ENCODE measurements around the gene SLC1A7. TPM values are rescaled to one million over a fixed set of nuclear protein-coding genes. Genes with fewer than 3 reads are reported as not detected.

Gene SLC1A7
- not detected in 5 replicates for total RNA-seq (2022; extraction: Qiagen RNA extraction; ENCODE audit: low read depth)

DNA sequence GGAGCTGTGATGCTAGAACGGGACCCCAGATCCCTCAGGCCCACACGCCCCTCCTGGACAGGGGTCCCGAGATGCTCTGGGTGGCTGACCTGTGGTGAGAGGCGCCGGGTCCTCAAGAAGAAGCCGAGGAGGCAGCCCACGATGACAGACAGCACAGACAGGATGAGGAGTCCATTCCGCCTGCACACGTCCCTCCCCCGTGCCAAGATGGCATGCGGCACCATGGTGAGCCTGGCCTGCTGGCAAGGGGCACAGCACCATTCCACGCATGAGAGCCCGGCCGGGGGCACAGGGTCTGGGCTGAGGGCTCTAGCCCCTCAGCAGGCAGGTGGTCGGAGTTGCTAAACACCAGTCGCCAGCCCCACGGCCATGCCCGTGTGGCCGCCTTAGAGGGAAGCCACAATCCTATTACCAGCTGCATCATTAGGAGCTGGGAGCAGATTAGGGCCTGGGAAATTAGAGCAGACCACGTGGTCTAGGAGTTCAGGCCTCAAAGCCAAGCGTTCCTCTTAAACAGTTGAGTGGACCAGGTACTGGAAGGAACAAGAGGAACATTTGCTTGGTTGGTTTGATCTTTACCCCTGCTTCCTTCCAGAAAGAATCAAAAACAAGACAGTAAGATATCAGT lies at the start of gene SLC1A7:
Gene SLC1A7 (minus strand): TSS at position 413 of the 628 bp plus-strand sequence. CDS start 189 bp downstream, at position 224.

DNA sequence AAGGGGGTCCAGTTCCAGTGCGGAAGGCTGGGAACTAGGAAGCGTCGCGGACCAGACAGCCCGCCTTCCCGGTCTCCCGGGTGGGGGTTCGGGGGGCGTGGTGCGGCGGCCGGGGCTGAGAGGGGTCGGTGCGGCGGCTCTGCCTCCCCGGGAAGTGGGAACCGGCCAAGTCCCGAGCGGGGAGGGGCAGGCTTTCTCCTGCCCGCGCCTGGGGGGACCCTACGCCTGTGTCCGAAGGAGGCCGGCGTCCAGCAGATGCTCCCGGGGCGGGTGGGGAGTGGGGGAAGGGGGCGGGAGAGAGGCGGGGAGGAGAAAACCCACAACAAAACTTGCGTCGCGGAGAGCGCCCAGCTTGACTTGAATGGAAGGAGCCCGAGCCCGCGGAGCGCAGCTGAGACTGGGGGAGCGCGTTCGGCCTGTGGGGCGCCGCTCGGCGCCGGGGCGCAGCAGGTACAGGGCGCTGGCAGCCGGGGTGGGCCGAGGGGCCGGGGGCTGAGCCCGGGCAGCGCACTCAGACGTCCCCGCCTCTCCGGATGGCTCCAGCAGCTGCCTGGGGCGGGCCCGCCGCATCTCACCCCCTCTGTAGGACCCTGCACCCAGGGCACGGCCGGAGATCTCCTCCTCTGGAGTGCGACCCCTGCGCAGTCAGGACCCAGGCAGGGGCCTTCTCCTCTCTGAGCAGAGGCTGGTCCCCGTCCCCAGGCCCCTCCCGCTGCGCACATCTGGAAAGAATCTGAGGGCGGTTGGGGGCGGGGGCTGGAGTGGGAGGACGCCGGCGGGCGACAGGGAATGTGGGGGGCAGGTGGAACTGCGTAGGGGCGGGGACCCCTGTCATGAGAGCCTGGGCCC lies 80.4 kb downstream of the SLC1A7 start, which contains the start of gene PODN:
Gene PODN (plus strand): TSS at position 355 of the 849 bp plus-strand sequence. CDS start 7,643 bp downstream, outside the sequence.

Other genes with a start within 250 kb of the SLC1A7 start
- 9.7 to 14.8 TPM (median 10.5 TPM) in 5 replicates for gene ECHDC2, start 220.9 kb downstream of the SLC1A7 start, total RNA-seq (2022; extraction: Qiagen RNA extraction; ENCODE audit: low read depth)
- gene SCP2, start 215.4 kb downstream of the SLC1A7 start, total RNA-seq (2022; extraction: Qiagen RNA extraction; ENCODE audit: low read depth): 45.9 to 85.5 TPM (median 49.9 TPM) in 5 replicates
- not detected in 5 replicates for gene PODN, start 80.4 kb downstream of the SLC1A7 start, total RNA-seq (2022; extraction: Qiagen RNA extraction; ENCODE audit: low read depth)
- gene CPT2, start 54.2 kb upstream of the SLC1A7 start, total RNA-seq (2022; extraction: Qiagen RNA extraction; ENCODE audit: low read depth): 8.1 to 9.6 TPM (median 9.0 TPM) in 5 replicates
- 27.4 to 37.1 TPM (median 29.2 TPM) in 5 replicates for gene CZIB, start 78.0 kb upstream of the SLC1A7 start, total RNA-seq (2022; extraction: Qiagen RNA extraction; ENCODE audit: low read depth)
- 60.3 to 127 TPM (median 64.7 TPM) in 5 replicates for gene MAGOH, start 95.9 kb upstream of the SLC1A7 start, total RNA-seq (2022; extraction: Qiagen RNA extraction; ENCODE audit: low read depth)
- gene LRP8, start 185.4 kb upstream of the SLC1A7 start, total RNA-seq (2022; extraction: Qiagen RNA extraction; ENCODE audit: low read depth): 31.8 to 45.8 TPM (median 38.7 TPM) in 5 replicates